Uterus (tissue), 4 donors: Measurements from ENCODE around the gene BHLHE41. TPM values are rescaled to one million over a fixed set of nuclear protein-coding genes. Genes with fewer than 3 reads are reported as not detected.

Experiments used
- DNase-seq, 2 donors: peaks; one replicate each; pipeline ENCODE4 v3.0.0-alpha.2; 2019 to 2020
- H3K27ac ChIP-seq, 2 donors: fragments of 200-600 bp; sonication (generic); 1 replicate in 1 of 2; 2 replicates in 1 of 2; pipeline ENCODE4 v1.5.1; 2016 to 2018
- H3K27me3 ChIP-seq, 2 donors: fragments of 200-600 bp; sonication (generic); one replicate each; pipeline ENCODE4 v1.5.1; 2018 to 2019; ENCODE audit warnings: control low read depth in 1 of 2
- H3K36me3 ChIP-seq, 2 donors: fragments of 200-600 bp; sonication (generic); one replicate each; pipeline ENCODE4 v1.5.1; 2019; ENCODE audit warnings: control low read depth in 1 of 2
- H3K4me1 ChIP-seq, 2 donors: fragments of 200-600 bp; sonication (generic); one replicate each; pipeline ENCODE4 v1.5.1; 2018 to 2019; ENCODE audit warnings: control low read depth in 1 of 2
- H3K4me3 ChIP-seq, 2 donors: fragments of 200-600 bp; sonication (generic); 1 replicate in 1 of 2; 2 replicates in 1 of 2; pipeline ENCODE4 v1.5.1; 2018 to 2019; ENCODE audit warnings: mild to moderate bottlenecking in 1 of 2
- H3K9me3 ChIP-seq, 2 donors: fragments of 200-600 bp; sonication (generic); one replicate each; pipeline ENCODE4 v1.5.1; 2019; ENCODE audit warnings: control low read depth in 1 of 2
- POLR2A ChIP-seq, 2 donors: fragments of 450-650 bp; IDR thresholded peaks; one replicate each; pipeline ENCODE4 v1.6.1; 2016; ENCODE audit warnings: antibody characterized with exemption in 2 of 2, mild to moderate bottlenecking in 1 of 2, moderate library complexity in 1 of 2
- intact Hi-C: fragments of 100-400 bp; cut with DNase I; formaldehyde crosslinking; loops from one replicate; pipeline ENCODE4 v1.15.1; 2023; ENCODE audit warnings: low total_unique reads
- total RNA-seq, 4 donors: library from RNA; depleted of rRNA in 3 of 4; stranded (reverse); fragments of >200 nt in 3 of 4; gene quantifications; one replicate each; pipeline versions ENCODE4 v1.1.0 to v1.2.4, GENCODE V29; 2014 to 2023
- TF ChIP-seq, protein P1 (sequence below), 4 experiments: fragments of 200-600 bp in 2 of 4; fragments of 450-650 bp in 2 of 4; sonication (generic) in 2 of 4; IDR thresholded peaks; one replicate each; pipeline ENCODE4 v1.5.1; 2016 to 2019; ENCODE audit warnings: antibody characterized with exemption in 4 of 4, mild to moderate bottlenecking in 2 of 4, moderate library complexity in 1 of 4
- donor health status: DM: yes; HTN: yes; CAD: no.

BHLHE41 gene
- total RNA-seq, 4 donors from 2014 or later, result 2.1 to 31.2 (median 5.0) TPM

DNA sequence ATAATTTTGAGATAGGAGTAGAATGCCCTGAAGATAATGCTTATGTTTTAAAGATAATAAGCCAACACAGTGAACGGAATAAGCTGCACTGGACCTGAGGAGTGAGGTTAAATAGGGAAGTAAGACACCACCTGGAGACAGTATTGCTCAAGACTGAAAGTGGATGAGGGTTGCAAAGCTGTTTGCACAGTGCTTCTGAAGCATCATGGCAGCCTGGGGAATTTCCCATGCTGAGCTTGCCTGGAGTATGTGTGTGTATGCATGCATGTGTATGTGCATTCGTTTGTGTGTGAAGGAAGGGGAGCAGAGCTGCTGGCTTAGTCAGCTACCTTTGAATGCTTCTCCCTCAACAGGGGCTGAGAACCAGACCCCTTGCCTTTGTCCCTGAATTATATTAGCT is 35.8 kb downstream of the BHLHE41 start:
- no peak for DNase-seq
- TF ChIP-seq, protein P1, sequence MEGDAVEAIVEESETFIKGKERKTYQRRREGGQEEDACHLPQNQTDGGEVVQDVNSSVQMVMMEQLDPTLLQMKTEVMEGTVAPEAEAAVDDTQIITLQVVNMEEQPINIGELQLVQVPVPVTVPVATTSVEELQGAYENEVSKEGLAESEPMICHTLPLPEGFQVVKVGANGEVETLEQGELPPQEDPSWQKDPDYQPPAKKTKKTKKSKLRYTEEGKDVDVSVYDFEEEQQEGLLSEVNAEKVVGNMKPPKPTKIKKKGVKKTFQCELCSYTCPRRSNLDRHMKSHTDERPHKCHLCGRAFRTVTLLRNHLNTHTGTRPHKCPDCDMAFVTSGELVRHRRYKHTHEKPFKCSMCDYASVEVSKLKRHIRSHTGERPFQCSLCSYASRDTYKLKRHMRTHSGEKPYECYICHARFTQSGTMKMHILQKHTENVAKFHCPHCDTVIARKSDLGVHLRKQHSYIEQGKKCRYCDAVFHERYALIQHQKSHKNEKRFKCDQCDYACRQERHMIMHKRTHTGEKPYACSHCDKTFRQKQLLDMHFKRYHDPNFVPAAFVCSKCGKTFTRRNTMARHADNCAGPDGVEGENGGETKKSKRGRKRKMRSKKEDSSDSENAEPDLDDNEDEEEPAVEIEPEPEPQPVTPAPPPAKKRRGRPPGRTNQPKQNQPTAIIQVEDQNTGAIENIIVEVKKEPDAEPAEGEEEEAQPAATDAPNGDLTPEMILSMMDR (IDR thresholded peaks at IDR 0.05), result no peak
- TF ChIP-seq POLR2A (IDR thresholded peaks at IDR 0.05), result no peak
- intact Hi-C loops, result no loop called here
- Histone ChIP-seq H3K36me3 (no peaks in the 10 kb centered on the region), H3K4me1 (no peaks in the 10 kb centered on the region), H3K27me3 (no peaks in the 10 kb centered on the region), H3K9me3 (no peaks in the 10 kb centered on the region), H3K27ac (no peak overlapping the region), H3K4me3 (no peak overlapping the region)

DNA sequence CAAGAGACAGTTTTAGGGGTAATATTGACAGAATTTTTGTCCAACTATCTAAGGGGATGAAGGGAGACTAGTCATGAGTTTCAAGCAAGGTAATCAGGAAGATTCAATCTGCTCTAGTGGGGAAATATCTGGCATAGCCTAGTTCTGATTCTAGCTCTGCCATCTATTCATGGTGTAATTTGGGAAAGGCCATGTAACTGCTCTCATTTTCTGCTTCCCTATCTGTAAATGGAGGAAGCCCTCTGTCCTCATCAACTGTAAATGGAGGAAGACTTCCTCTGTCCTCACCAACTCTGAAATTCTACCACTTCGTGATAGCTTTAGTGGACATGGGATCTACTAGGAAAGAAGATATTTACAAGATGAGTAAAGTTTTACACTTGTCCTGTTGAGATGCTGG is 37.9 kb downstream of the BHLHE41 start:
- Histone ChIP-seq H3K27ac (no peak overlapping the region), H3K36me3 (no peaks in the 10 kb centered on the region), H3K9me3 (no peaks in the 10 kb centered on the region), H3K27me3 (no peaks in the 10 kb centered on the region), H3K4me1 (no peaks in the 10 kb centered on the region), H3K4me3 (no peak overlapping the region)
- DNase-seq, result no peak
- intact Hi-C loops, result no loop called here
- TF ChIP-seq POLR2A (IDR thresholded peaks at IDR 0.05), result no peak
- TF ChIP-seq, protein P1 (IDR thresholded peaks at IDR 0.05), result no peak

DNA sequence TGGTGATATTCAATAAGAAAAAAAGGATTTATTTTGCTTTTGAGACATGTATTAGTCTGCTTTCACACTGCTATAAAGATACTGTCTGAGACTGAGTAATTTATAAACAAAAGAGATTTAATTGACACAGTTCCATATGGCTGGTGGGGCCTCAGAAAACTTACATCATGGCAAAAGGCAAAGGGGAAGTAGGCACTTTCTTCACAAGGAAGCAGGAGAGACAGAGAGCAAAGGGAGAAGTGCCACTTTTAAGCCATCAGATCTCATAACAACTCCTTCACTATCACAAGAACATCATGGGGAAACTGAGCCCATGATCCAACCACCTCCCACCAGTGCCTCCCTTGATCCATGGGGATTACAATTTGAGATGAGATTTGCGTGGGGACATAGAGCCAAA is 43.9 kb downstream of the BHLHE41 start:
- H3K4me1 ChIP-seq, result no peaks in the 10 kb centered on the region
- H3K9me3 ChIP-seq, result no peaks in the 10 kb centered on the region
- intact Hi-C loops, result no loop called here
- H3K27ac ChIP-seq, result no peak overlapping the region
- H3K4me3 ChIP-seq, result no peak overlapping the region
- TF ChIP-seq POLR2A (IDR thresholded peaks at IDR 0.05), result no peak
- no peaks in the 10 kb centered on the region for H3K36me3 ChIP-seq
- no peaks in the 10 kb centered on the region for H3K27me3 ChIP-seq
- DNase-seq, result no peak

DNA sequence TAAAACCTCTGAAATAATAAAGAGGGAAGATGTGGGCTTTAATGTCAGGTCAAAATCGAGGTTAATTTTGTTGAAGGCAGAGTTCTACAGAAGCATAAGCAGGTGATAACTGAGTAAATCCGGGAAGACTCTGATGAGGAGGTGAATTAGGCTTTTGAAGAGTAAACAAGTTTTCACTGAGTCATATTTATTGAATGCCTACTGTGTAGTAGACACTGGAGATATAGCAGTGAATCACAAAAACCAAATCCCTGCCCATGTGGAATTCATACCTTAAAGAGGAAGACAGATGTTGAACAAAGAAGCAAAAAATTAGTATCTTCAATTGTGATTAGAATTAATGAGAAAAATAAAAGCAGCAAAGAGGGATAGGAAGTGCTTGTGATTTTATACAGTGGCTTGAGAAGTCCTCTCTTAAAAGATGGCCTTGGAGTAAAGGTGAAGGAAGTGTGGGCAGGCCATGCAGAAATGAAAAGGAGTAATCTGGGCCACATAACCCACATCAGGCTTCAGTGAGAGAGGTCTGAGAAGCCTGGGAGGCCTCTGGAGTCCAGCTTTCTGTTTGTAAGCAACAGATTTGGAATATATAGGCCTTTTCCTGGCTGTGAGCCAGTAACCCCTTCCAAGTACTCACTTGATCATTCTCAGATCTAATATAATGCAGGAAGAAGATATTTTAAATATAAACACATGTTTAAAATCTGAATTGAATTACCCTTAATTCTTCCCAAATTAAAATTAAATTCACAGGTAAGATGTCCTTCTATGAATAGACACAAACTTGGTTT is 46.7 kb downstream of the BHLHE41 start:
- no peaks in the 10 kb centered on the region for H3K9me3 ChIP-seq
- intact Hi-C loops, result no loop called here
- no peak overlapping the region for H3K27ac ChIP-seq
- no peak for DNase-seq
- TF ChIP-seq, protein P1 (IDR thresholded peaks at IDR 0.05), result no peak
- no peak for TF ChIP-seq POLR2A (IDR thresholded peaks at IDR 0.05)
- H3K36me3 ChIP-seq, result no peaks in the 10 kb centered on the region
- no peaks in the 10 kb centered on the region for H3K27me3 ChIP-seq
- H3K4me3 ChIP-seq, result no peak overlapping the region
- H3K4me1 ChIP-seq, result no peaks in the 10 kb centered on the region

Other genes with a start within 250 kb of the BHLHE41 start
- 100 to 1,000 TPM in 2 of 4 donors, 10 to 100 TPM in 2; 54.1 to 174 (median 119) TPM for gene RASSF8, start 166.4 kb downstream of the BHLHE41 start, total RNA-seq
- 10 to 100 TPM; 31.5 to 76.7 (median 45.0) TPM for gene SSPN, start 70.5 kb upstream of the BHLHE41 start, total RNA-seq